Loucy (cell line): ENCODE measurements around the gene ZFAND3.

ENCODE experiments used
- CTCF ChIP-seq: fragments of 200-600 bp; sonication (generic); conservative IDR thresholded peaks from 2 replicates; pipeline ENCODE4 v1.5.1; 2014; ENCODE audit warnings: mild to moderate bottlenecking, antibody characterized with exemption, low read length
- EZH2phosphoT487 ChIP-seq: fragments of 200-600 bp; IDR thresholded peaks from 2 replicates; pipeline ENCODE4 v1.6.1; 2018; ENCODE audit warnings: antibody characterized with exemption, mild to moderate bottlenecking, moderate library complexity, borderline replicate concordance

DNA sequence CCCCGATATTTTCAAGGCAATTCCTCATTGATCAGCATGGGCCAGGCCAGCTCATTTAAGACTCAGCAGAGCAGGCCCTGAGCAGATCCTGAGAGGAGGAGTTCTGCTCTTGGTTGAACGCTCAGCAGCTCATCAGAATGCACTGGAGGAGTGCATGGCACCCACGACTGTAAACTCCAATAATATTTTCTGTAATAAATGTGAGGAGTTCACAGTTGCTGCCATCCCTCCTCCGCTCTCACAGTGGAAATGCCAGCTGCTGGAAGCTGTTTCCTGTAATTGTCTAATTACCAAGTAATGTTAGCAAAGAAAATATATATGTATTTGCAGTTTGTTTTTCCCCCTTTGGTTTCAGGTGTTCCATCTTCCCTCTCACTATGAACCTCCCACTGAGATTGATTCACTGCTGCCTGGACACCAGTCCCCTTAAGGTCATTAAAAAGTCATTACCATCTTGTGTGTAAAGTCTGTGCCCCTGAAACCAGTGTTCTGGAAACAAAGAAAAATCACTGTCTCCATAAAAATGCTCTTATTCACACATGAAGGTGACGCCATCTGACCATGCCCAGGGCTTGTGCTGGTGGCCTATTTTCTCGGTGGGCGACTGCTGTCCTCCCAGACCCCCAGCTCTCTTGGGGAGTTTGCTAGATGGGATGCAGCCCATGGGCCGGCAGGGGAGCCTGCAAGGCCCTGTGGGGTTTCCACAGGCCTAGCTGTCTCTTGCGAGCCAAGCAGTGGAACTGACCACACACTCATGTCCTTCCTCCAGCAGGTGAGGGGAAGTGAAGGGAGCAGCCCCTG lies 374.2 kb downstream of the ZFAND3 start:
- TF ChIP-seq CTCF (no peak), EZH2phosphoT487 (no peak)
